UCSD-AML1 (cell line): ENCODE results near the gene GPER1.
A peak's percentile ranks its signal among the peaks of the same experiment; 100 is the strongest.

ENCODE experiments used
- DNase-seq: peaks from one replicate; lab custom pipeline; 2025; ENCODE audit not compliant: unreplicated experiment; lab: John Stamatoyannopoulos, UW

Gene GPER1

DNA sequence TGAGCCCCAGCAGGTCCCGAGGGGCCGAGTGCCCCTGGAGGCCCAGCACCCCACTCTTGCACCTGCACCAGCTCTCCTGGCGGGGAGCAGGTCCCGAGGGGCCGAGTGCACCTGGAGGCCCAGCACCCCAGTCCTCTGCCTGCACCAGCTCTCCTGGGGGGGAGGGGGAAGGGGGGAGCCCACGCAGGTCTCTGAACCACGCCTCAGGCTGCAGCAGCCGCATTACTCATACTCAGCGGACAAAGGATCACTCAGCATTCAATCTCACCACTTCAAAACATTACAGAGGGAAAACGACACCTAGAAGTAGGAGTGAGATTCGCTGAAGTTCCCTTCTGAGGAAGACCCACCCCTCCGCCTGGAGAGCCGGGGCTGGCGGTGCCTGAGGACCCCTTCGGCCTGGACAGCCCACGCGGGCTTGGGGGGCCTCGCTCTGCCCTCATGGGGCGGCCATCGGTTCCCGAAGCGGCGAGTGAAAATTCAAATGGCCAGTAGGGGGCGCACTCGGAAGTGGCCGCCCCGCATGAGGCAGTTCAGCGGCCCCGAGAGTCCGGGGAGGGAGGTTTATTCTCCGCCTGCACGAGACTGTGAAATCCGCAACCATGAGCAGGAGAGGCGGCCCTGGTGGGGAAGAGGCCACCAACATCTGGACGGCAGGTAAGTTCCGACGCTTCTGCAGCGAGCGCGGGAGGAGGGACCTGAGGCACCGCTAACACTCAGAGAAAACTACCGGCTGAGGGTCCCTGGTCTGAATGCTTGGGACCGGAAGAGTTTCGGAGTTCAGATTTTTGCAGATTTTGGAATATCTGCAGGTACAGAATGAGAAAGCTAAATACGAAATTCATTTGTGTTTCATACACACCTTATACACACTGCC, 1.1 kb upstream of the GPER1 start:
- DNase-seq = peak; percentile 45

DNA sequence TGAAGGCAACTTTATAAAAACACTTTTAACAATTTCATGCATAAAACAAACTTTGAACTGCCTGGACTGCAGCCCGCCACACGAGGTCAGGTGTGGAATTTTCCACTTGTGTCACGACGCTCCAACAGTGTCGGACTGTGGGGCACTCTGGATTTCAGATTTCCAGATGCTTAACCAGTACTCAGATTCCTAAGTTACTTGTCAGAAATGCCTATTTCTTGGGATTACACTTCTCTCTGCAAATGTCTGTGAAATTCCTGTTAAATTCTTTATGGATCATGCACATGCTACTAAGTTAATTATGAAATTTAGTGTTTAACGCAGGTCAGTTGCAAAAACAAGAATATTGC, 473 bp upstream of the GPER1 start:
- DNase-seq = no peak

DNA sequence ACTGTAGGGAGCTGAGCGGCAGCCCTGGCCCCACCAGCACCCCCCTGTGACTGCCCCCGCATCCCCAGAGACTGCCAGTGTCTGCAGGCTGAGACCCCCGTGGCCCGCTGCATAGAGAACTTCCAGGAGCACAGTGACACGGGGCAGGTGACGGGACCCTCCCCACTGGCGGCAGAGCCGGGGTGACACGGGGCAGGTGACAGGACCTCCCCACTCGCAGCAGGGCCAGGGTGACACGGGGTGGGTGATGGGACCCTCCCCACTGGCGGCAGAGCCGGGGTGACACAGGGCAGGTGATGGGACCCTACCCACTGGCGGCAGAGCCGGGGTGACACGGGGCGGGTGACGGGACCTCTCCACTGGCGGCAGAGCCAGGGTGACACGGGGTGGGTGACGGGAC, 2.3 kb downstream of the GPER1 start:
- no peak for DNase-seq

DNA sequence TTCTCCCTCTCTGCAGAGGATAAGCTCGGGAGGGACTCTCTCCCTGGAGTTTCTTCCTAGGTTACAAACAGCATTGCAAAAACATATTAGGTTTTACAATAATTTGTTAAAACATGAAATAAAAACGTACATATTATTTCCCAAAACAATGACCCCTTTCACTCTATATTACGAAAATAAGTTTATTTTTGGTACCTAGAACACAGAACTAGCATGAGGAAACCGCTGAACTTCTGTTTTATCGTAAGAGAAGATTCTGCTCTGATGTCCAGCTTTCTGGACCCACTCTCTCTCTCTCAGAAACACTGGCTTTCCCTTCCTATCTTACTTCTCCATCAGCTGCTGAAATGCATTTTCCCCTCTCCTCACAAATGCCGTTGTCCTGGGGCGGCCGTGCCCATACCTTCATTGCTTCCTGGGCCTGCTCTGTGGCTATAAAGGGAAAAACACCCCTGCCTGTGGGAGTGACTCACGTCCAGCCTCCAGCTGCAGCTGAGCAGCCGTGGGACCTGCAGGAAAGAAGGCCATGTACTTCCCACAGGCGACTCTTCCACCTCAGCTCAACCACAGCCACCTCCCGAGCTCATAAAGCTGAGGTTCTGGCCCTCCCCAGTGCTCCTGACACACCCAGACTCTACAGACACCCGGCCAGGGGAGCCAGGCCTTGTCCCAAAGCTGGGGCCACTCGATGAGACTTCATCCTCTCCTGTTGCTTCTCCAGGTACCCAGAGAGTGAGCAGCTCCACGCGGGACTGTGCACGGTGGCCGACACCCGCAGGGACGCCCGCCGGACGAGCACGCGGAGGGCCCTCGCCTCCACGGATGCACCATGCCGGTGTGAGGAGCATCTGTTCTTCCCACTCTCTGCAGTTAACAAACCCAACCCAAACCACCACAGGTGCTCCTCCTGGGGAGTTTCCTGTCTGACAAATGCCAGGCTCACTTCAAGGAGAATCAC, 3.1 kb downstream of the GPER1 start:
- DNase-seq = peak; percentile 31

DNA sequence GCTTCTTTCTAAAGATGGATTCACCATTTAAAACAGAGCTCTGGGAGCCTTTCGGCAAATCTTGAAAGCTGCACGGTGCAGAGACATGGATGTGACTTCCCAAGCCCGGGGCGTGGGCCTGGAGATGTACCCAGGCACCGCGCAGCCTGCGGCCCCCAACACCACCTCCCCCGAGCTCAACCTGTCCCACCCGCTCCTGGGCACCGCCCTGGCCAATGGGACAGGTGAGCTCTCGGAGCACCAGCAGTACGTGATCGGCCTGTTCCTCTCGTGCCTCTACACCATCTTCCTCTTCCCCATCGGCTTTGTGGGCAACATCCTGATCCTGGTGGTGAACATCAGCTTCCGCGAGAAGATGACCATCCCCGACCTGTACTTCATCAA, 3.7 kb downstream of the GPER1 start:
- DNase-seq = no peak

DNA sequence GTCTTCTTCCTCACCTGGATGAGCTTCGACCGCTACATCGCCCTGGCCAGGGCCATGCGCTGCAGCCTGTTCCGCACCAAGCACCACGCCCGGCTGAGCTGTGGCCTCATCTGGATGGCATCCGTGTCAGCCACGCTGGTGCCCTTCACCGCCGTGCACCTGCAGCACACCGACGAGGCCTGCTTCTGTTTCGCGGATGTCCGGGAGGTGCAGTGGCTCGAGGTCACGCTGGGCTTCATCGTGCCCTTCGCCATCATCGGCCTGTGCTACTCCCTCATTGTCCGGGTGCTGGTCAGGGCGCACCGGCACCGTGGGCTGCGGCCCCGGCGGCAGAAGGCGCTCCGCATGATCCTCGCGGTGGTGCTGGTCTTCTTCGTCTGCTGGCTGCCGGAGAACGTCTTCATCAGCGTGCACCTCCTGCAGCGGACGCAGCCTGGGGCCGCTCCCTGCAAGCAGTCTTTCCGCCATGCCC, 4.3 kb downstream of the GPER1 start:
- no peak for DNase-seq

DNA sequence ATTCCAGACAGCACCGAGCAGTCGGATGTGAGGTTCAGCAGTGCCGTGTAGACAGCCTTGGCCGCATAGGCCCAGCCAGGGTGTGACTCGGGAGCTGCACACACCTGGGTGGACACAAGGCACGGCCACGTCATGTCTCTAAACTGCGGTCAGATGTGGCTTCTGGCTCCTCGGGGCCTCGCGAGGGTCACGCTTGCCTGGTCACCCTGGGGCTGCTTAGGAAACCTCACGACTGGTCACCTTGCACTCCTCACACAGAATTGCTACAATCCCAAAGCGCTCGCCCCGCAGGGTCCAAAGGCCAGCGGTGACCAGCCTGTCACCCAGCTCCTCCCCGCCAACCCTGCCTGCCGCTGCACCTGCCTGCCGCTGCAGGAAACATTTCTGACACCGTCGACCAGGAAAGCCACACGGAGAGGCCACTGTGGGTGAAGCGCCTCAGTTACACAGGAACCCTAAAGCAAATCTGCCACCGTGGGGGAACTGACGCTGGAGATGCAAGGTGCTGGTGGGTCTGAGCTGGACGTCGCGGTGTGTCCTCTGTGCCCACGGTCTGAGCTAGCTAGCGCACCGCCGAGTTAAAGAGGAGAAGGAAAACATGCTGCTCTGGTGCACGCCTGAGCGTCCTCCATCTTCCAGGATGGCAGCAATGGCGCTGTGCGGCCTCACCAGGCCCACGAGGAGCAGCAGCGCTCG, 5.0 kb downstream of the GPER1 start:
- no peak for DNase-seq

DNA sequence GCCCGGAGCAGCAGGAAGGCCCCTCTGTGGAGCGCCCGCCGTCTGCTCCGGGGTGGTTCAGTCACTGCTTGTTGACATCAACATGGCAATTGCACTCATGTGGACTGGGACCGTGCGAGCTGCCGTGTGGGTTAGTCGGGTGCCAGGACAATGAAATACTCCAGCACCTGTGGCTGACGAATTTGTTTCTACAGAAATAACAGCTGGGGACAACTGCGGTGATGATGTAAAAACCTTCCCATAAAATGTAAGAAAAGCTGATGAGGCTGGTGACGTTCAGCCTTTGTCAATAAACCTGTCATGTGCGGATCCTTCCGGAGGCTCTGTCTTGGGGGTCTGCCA, 5.6 kb downstream of the GPER1 start:
- no peak for DNase-seq

DNA sequence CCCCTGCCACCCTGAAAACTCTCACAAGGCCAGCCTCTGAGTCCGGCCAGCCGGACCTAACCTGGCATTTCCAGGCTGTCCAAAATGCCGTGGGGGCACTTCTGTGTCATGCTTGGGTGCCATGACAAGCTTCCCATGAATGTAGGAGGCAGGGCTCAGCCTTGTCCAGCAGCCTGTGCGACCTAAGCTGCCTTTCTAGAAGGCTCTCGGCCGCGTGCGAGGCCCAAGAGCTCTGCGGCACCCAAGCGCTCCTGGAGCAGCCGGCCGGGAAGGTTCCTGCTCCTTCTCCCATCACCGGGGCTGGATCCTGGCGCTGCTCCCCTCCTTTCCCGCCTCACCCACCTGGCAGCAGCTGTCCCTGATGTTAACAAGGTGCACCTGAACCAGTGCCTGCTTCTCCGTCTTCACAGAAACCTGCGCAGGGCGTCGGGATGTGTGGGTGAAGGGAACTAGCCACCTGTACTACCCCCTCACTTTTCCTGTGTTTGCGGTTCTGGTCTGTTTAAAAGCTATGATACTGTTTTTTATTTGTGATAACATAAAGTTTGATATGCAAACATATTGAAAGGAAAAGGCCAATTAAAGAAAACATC, 6.1 kb downstream of the GPER1 start:
- no peak for DNase-seq

DNA sequence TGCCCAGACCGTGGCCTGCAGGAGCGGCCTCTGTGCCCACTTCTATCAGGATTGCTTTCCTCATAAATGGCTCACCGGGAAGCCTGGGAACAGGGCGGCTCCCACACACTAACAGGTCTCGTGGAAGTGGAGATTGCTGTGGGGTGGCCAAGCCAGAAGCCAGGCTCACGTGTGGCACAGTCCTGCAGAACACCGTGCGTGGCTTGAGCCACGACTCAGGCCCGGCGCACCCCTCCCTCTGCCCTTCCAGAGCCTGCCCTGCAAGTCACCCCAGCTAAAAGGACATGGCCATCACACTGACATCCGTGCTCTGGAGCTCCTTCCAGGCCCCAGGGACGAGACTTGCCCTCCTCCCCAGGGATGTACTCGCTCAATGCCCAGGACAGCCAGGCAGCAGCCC, 7.0 kb downstream of the GPER1 start:
- DNase-seq = no peak

DNA sequence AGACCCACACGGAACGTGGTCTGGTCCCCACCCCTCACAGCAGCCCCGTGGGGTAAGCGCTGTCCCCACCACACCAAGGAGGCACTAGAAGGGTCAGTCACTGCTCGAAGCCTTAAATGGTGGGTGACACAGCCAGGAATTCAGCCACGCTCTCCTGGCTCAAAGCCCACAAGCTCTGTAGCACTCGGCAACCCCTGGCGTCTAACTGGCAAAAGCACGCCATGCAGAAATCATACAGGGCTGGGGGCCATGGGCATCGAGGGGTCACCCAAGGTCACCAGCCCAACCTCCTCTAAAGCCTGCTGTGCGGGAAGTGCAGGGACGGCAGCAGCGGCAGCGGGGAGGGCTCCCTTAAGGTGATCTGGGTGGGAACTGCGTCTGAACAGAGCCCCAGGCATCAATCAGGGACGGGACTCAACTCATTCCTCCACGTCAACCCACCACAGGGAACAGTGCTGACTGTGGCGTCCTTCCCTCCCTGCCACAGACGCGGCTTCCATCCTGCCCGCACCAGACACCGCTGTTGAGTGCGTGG, 7.8 kb downstream of the GPER1 start:
- no peak for DNase-seq

DNA sequence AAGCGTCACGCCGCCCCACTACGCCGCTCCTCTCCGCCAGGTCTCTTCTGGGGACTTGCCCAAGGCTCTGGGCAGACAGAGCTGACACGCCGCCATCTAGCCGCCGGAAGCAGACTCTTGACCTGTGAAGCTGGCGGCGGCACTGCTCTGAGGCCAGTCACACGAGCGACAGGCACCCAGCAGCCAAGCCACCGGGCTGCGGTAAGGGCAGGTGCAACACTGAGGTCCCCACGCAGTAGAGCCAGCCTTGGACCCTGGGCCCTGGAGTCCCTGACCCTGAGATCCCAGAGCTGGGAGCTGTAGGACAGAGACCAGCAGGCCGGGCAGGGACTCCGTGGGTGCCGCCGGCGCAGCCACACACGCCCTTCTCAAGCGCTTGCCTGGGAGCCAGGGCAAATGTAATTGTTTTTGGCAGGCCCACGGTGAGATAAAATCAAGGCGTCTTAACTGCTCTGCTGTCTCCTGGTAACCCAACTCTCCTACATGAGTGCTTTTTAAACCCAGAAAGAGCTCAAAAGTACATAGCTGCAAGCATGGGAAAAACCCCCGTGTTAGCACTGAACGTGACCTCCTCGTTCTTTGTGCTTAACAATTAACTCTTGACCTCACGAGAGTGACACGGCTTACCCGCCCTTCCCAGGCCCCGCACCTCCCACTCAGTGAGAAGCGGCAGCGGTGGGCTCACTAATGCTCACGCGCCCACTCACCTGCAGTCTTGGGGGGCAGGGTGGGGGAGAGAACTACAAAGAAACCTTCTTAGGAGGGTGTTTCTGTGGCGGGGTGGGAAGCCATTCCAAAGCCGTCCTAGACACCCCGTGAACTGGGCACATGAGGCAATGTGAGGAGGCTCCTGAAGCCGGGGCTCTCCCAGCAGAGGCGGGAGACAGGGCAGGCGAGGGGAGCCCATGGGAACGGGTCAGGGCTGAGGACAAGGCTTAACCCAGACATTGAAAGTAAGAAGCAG, 8.5 kb downstream of the GPER1 start:
- DNase-seq = no peak

DNA sequence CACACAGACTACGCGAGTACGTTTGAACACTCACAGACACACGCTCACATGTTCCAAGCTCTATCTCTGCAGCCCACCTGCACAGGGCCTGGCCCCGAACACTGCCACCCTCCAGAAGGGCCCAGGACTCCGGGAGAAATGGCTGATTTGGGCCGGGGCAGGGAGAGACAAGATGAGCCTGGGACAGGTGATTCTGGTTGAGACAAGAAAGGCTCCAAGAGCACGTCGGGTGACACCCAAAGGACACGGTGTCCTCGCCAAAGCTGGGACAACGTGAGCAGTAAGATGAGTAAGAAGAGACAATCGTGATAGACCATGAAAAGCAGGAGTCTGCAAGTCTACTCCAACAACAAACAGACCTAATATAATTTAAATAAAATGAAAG, 9.2 kb downstream of the GPER1 start:
- DNase-seq = no peak

DNA sequence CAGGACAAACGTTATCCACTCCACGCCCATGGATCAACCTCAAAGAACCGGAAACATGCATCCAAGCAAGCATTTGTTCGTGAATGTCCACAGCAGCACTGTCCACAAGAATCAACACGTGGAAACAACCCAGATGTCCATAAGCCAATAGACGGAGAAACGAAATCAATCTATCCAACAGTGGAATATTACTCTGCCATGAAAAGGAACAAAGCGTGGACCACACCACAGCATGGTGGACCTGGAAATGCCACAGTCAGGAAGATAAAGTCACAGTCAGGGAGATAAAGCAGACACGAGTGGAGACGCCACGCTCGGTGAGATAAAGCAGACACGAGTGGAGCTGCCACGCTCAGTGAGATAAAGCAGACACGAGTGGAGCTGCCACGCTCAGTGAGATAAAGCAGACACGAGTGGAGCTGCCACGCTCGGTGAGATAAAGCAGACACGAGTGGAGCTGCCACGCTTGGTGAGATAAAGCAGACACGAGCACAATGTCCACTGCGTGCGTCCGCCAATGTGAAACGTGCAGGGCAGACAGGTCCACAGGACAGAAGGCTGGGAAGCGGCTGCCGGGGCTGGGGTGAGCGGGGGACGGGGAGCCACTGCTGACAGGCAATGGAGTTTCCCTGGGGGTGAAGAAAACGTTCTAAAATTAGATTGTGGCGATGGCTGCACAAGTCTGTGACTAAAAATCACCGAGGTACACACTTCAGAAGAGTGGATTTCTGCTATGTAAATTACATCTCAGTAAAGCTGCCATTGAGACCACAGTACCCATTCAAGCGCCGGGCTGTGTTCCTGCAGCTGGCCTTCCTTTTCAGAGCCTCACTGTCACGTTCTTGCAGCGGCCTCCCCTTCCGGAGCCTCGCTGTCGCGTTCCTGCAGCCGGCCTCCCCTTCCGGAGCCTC, 10.6 kb downstream of the GPER1 start:
- no peak for DNase-seq

DNA sequence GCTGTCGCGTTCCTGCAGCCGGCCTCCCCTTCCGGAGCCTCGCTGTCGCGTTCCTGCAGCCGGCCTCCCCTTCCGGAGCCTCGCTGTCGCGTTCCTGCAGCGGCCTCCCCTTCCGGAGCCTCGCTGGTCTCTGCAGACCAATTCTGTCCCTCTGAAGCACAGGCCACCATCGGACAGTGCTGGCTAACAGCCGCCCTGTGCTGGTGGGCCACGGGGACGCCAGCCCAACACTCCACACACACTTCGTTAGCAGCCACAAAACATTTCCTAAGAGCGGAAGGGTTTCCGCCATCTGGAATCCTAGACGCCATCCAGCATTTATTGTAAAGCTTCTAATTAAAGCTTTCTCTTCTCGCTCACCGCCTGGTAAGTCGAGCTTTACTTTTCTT, 11.2 kb downstream of the GPER1 start:
- DNase-seq = no peak

DNA sequence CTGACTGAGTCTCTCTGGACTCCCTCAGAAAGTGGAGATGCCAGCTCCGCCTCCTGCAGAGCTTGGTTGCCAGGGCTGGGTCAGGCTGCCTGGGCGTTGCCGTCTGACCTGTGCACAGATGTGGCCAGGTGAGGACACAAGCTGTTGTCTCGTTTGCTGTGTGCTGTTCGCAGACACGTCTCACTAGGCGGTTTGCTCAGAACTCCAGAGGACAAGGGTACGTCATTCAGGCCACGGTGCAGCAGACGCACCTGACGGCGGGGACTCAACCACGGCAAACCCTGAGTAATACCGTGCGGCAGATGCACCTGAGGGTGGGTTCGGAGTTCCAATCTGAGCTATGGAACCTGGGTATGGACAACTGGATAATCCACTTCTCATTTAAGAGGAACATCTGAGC, 11.7 kb downstream of the GPER1 start:
- no peak for DNase-seq

DNA sequence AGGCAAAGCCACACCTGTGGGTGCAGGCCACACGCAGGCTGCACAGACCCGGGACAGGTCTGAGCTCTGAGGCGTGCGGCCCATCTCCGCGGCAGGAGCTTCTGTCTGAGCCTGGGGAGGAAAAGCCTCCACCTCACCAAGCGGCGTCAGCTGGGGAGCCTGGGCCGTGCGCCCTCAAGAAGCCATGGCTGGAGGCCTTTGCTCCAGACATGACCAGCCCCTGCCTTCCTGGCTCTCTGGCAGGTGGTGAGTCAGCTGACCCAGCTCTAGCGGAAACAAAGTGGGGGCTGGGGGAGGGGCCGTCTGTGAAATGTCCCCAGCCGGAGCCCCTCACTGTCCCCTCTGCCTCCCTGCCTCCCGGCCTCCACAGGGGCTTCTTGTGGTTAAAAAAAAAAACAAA, 12.5 kb downstream of the GPER1 start:
- no peak for DNase-seq

DNA sequence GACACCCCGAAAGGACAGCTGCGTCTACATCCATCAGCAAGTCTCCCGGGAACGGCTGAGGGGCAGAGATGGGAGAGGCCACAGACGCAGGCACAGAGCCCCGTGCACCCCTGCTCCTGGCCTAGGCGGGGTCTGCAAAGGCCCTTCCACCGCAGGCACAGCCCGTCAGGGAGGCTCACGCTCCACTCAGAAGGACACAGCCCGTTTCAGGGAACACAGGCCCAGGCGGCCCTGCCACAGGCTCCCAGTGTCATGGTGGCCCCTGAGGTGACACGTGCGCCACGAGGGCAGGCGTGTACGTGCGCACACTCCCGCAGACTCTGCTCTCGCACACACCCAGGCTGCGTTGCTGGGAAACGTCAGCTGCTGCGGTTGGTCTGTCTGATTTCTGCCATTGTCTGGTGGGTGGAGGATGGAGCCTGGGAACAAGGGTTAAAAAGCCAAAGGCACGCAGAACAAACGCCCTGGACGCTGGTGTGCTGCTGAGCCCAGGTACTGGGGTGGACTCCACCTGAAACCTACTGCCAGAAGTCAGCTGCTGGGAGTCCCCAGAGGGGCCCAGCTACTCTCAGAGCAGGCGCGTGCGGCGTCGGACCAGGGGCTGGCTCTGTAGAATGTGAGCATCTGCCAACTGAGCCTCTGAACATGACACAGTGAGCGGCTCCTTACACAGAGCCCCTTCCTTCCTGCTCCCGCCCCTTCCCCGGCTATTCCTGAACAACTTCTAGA, 13.1 kb downstream of the GPER1 start:
- no peak for DNase-seq
